GM12878 (cell line): ENCODE results near the gene DLK2. TPM values are rescaled to one million over a fixed set of nuclear protein-coding genes. Genes with fewer than 3 reads are reported as not detected.
A peak's percentile ranks its signal among the peaks of the same experiment; 100 is the strongest.

Experiments used
- BHLHE40 ChIP-seq, 2 experiments: fragments of 450-650 bp in 1 of 2; IDR thresholded peaks; 2 replicates each; pipeline ENCODE4 v1.6.1; 2011 to 2017; ENCODE audit warnings: low read depth in 2 of 2, borderline replicate concordance in 1 of 2, improper control_type of control experiment in 1 of 2, low read length in 1 of 2, mild to moderate bottlenecking in 1 of 2
- CBX3 ChIP-seq: fragments of 200-600 bp; sonication (generic); IDR thresholded peaks from 2 replicates; pipeline ENCODE4 v1.6.1; 2016; ENCODE audit warnings: low read depth, borderline replicate concordance
- E4F1 ChIP-seq: fragments of 450-650 bp; IDR thresholded peaks from 2 replicates; pipeline ENCODE4 v1.6.1; 2018; ENCODE audit warnings: borderline replicate concordance, mild to moderate bottlenecking; ENCODE audit not compliant: partially characterized antibody
- FOXM1 ChIP-seq: IDR thresholded peaks from 2 replicates; pipeline ENCODE4 v1.6.1; 2012; ENCODE audit warnings: low read depth, mild to moderate bottlenecking, inconsistent platforms, low read length, moderate library complexity
- LARP7 ChIP-seq: fragments of 450-650 bp; IDR thresholded peaks from 2 replicates; pipeline ENCODE4 v1.6.1; 2017; ENCODE audit warnings: mild to moderate bottlenecking
- MTA3 ChIP-seq: IDR thresholded peaks from 2 replicates; pipeline ENCODE4 v1.6.1; 2012; ENCODE audit warnings: low read length, inconsistent platforms, borderline replicate concordance
- NR2C1 ChIP-seq: fragments of 450-650 bp; IDR thresholded peaks from 2 replicates; pipeline ENCODE4 v1.6.1; 2017; ENCODE audit warnings: antibody characterized with exemption, mild to moderate bottlenecking, moderate library complexity
- PAX5 ChIP-seq: IDR thresholded peaks from 2 replicates; pipeline ENCODE4 v1.6.1; 2011; ENCODE audit warnings: low read depth, low read length, borderline replicate concordance
- PKNOX1 ChIP-seq: fragments of 450-650 bp; IDR thresholded peaks from 2 replicates; pipeline ENCODE4 v1.6.1; 2016; ENCODE audit warnings: mild to moderate bottlenecking
- RAD51 ChIP-seq: fragments of 450-650 bp; IDR thresholded peaks from 2 replicates; pipeline ENCODE4 v1.6.1; 2016; ENCODE audit warnings: moderate library complexity, mild to moderate bottlenecking, inconsistent platforms
- RBBP5 ChIP-seq: fragments of 200-600 bp; sonication (generic); conservative IDR thresholded peaks from 2 replicates; pipeline ENCODE4 v1.6.1; 2016
- REST ChIP-seq: IDR thresholded peaks from 2 replicates; pipeline ENCODE4 v1.6.1; 2012; ENCODE audit warnings: mild to moderate bottlenecking, low read depth, low read length
- SIX5 ChIP-seq: IDR thresholded peaks from 2 replicates; pipeline ENCODE4 v1.6.1; 2011; ENCODE audit warnings: mild to moderate bottlenecking, low read depth, low read length, moderate library complexity; ENCODE audit not compliant: severe bottlenecking
- STAT1 ChIP-seq: fragments of 450-650 bp; conservative IDR thresholded peaks from 2 replicates; pipeline ENCODE4 v1.6.1; 2014; ENCODE audit warnings: antibody characterized with exemption, mild to moderate bottlenecking
- SUPT20H ChIP-seq: IDR thresholded peaks from 2 replicates; pipeline ENCODE4 v1.6.1; 2011; ENCODE audit warnings: low read depth, mild to moderate bottlenecking, low read length, moderate library complexity, borderline replicate concordance; ENCODE audit not compliant: control insufficient read depth
- YY1 ChIP-seq: IDR thresholded peaks from 2 replicates; pipeline ENCODE4 v1.6.1; 2011; ENCODE audit warnings: low read depth, mild to moderate bottlenecking, low read length
- ZZZ3 ChIP-seq: IDR thresholded peaks from 2 replicates; pipeline ENCODE4 v1.6.1; 2011; ENCODE audit warnings: low read depth; ENCODE audit not compliant: control insufficient read depth, insufficient read length
- polyA plus RNA-seq, 11 experiments: library from polyadenylated mRNA; depleted of rRNA in 4 of 11; unstranded in 6 of 11; stranded (reverse) in 5 of 11; fragments of >200 nt; fragmentation: Nextera tagmentation in 4 of 11; fragmentation: Illumina TruSeq in 1 of 11; extraction: Ambion mirVana in 4 of 11; extraction: Trizol in 1 of 11; gene quantifications; 1 replicate in 1 of 11; 2 replicates in 10 of 11; pipeline versions ENCODE4 v1.2.1 to v1.2.3, GENCODE V29; 2011 to 2016; ENCODE audit warnings: inconsistent platforms in 2 of 11, missing spikeins in 2 of 11, low read depth in 1 of 11
- total RNA-seq, 4 experiments: library from RNA; depleted of rRNA in 3 of 4; stranded (reverse); fragments of >200 nt in 3 of 4; fragmentation: Illumina TruSeq in 1 of 4; extraction: Trizol in 1 of 4; gene quantifications; 2 replicates each; pipeline versions ENCODE4 v1.2.1 to v1.2.3, GENCODE V29; 2013 to 2021
- TF ChIP-seq, protein P1 (sequence below): fragments of 150-350 bp; IDR thresholded peaks from 2 replicates; pipeline ENCODE4 v1.6.1; 2016; ENCODE audit warnings: low read depth, low read length

The DLK2 gene
- total and polyA plus RNA-seq, 10 of the 15 experiments (the other 5 are each of a cell fraction or from before 2014, with no cell fraction given) = 0.03 to 0.55 (median 0.38) TPM; not detected in 4

- TF ChIP-seq SIX5 (peak; percentile 25), CBX3 (no peak), REST (no peak), RAD51 (no peak), STAT1 (no peak), MTA3 (no peak), FOXM1 (no peak), BHLHE40 (IDR thresholded peaks at IDR 0.05; ENCODE audit: borderline replicate concordance in 1 of 2, low read depth in 2 of 2, low read length in 1 of 2) (0 out of 4 replicates have a peak, but pooled peaks of 1 of the 2 experiments have one; percentile 12), LARP7 (no peak), YY1 (peak; percentile 98), PKNOX1 (peak; percentile 44; the same call in 1 of the 2 replicates), RBBP5 (no peak), PAX5 (no peak), SUPT20H (no peak), ZZZ3 (no peak), E4F1 (no peak), NR2C1 (no peak)
- TF ChIP-seq, protein P1, sequence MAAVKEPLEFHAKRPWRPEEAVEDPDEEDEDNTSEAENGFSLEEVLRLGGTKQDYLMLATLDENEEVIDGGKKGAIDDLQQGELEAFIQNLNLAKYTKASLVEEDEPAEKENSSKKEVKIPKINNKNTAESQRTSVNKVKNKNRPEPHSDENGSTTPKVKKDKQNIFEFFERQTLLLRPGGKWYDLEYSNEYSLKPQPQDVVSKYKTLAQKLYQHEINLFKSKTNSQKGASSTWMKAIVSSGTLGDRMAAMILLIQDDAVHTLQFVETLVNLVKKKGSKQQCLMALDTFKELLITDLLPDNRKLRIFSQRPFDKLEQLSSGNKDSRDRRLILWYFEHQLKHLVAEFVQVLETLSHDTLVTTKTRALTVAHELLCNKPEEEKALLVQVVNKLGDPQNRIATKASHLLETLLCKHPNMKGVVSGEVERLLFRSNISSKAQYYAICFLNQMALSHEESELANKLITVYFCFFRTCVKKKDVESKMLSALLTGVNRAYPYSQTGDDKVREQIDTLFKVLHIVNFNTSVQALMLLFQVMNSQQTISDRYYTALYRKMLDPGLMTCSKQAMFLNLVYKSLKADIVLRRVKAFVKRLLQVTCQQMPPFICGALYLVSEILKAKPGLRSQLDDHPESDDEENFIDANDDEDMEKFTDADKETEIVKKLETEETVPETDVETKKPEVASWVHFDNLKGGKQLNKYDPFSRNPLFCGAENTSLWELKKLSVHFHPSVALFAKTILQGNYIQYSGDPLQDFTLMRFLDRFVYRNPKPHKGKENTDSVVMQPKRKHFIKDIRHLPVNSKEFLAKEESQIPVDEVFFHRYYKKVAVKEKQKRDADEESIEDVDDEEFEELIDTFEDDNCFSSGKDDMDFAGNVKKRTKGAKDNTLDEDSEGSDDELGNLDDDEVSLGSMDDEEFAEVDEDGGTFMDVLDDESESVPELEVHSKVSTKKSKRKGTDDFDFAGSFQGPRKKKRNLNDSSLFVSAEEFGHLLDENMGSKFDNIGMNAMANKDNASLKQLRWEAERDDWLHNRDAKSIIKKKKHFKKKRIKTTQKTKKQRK = no peak
These were observed 22.1 kb upstream of the DLK2 start, which contains the start of gene TJAP1 (continued) for GRCh38 chr6:43477235-43478007.
